Stimulated activated CD4-positive, alpha-beta T cell treated with anti-CD3 and anti-CD28 coated beads, Interleukin-12 subunit alpha, Interleukin-12 subunit beta, amount 100 ng/mL, for 48 hours (primary cell): ENCODE results near the gene ADH1A.
"Not testable (repeated sequence)": the region's sequence is repeated elsewhere in the genome, so short reads cannot be mapped to it uniquely, and the experiment has no call there.

Experiments
- DNase-seq, 3 donors: peaks; one replicate each; pipeline ENCODE4 v3.0.0-alpha.2; 2020; ENCODE audit warnings: low read depth in 2 of 3, low spot score in 1 of 3

Gene ADH1A

GRCh38 chr4:99290848-99291786 is at the start of gene ADH1A:
ADH1A (minus strand) TSS chr4:99290985; CDS start chr4:99290914, 71 bp downstream.
- no peak for DNase-seq

GRCh38 chr4:99339172-99339571 is 48.4 kb upstream of the ADH1A start:
- DNase-seq: no peak

- no peak for DNase-seq
Measured at GRCh38 chr4:99336553-99336952, 45.8 kb upstream of the ADH1A start.

GRCh38 chr4:99334880-99335279 is 44.1 kb upstream of the ADH1A start:
- DNase-seq: no peak

- DNase-seq: no peak
Measured at GRCh38 chr4:99330648-99331047, 39.9 kb upstream of the ADH1A start.

GRCh38 chr4:99329876-99330275 is 39.1 kb upstream of the ADH1A start:
- DNase-seq: no peak

GRCh38 chr4:99324979-99325378 is 34.2 kb upstream of the ADH1A start:
- no peak for DNase-seq

GRCh38 chr4:99324361-99324760 is 33.6 kb upstream of the ADH1A start:
- no peak for DNase-seq

- DNase-seq: no peak
Measured at GRCh38 chr4:99323756-99324155, 33.0 kb upstream of the ADH1A start.

- DNase-seq: no peak
Measured at GRCh38 chr4:99321241-99322191, 30.7 kb upstream of the ADH1A start, which contains the start of gene ADH1B. ADH1B (minus strand) TSS chr4:99321401; CDS start chr4:99321331, 70 bp downstream.

GRCh38 chr4:99317811-99318210 is 27.0 kb upstream of the ADH1A start:
- not testable (repeated sequence) for DNase-seq

GRCh38 chr4:99317354-99317753 is 26.6 kb upstream of the ADH1A start:
- DNase-seq: no peak

- no peak for DNase-seq
Measured at GRCh38 chr4:99315839-99316238, 25.1 kb upstream of the ADH1A start.

- DNase-seq: no peak
Measured at GRCh38 chr4:99314211-99314610, 23.4 kb upstream of the ADH1A start.

GRCh38 chr4:99310389-99310788 is 19.6 kb upstream of the ADH1A start:
- no peak for DNase-seq

- no peak for DNase-seq
Measured at GRCh38 chr4:99305638-99306400, 15.0 kb upstream of the ADH1A start.

GRCh38 chr4:99301376-99302164 is 10.8 kb upstream of the ADH1A start:
- DNase-seq: no peak

GRCh38 chr4:99300934-99301333 is 10.1 kb upstream of the ADH1A start:
- DNase-seq: no peak

GRCh38 chr4:99293357-99293756 is 2.6 kb upstream of the ADH1A start:
- no peak for DNase-seq

- DNase-seq: no peak
Measured at GRCh38 chr4:99285387-99285786, 5.4 kb downstream of the ADH1A start.
